NCI-H2171 treated with DMSO at 0.1 percent for 48 hours (cell line): ENCODE data around the gene KRT81.
"Not testable (repeated sequence)": the region's sequence is repeated elsewhere in the genome, so short reads cannot be mapped to it uniquely, and the experiment has no call there.

Experiments
- DNase-seq: peaks from one replicate; lab custom pipeline; 2025; lab: John Stamatoyannopoulos, UW

Gene KRT81

GRCh38 chr12:52296572-52297215 is 5.4 kb upstream of the KRT81 start:
- no peak for DNase-seq

- no peak for DNase-seq
These were observed 4.3 kb upstream of the KRT81 start for GRCh38 chr12:52295663-52296062.

GRCh38 chr12:52294803-52295202 is 3.5 kb upstream of the KRT81 start:
- no peak for DNase-seq

DNA sequence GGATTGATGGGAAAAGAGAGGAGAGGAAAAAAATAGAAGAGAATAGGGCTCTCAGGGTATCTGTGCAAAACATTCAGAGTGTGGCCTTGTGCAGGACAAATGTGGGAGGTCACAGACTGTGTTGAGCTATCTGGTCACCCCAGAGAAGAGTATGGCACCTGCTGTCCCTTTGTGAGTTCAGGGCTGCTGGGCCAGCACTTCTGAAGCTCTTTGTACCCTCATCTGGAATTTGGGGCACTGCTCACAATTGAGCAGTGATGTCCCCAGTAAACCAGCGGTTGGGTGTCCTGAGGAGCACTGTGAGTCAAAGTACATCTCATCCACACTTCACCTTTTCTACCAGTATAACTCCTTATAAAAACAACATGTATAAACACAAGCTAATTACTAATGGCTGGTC is 2.6 kb upstream of the KRT81 start:
- DNase-seq = no peak

DNA sequence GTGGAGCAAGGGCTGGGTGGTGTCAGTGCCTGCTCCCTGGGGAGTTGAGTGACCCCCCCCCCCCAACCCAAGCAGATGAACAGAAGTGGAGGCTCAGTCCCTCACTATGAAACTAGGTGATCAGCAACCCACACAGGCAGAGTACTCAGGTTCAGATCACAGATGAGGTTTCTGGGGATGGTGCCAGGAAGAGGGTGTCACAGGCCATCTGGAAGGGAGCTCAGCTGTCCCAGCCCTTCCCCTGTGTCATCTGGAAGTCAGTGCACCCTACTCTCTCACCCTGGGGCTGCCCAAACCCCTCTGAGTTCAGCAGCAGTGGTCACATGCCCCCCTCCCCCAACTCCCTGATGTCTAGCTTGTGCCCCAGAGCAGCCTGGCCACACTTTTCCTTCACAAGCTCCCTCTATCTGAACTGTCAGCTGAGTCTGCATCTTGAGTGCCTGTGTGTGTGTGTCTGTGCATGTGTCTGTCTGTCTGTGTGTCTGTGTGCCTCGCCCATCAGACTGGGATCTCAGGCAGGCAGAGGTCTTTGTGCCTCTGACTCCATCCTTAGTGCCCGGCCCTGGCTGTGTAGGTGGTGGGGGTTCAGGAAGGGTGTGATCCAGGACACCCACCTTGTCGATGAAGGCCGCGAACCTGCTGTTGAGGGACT is 725 bp downstream of the KRT81 start:
- peak; percentile 62 for DNase-seq

- DNase-seq = not testable (repeated sequence)
These were observed 3.2 kb downstream of the KRT81 start for GRCh38 chr12:52287816-52288805.

GRCh38 chr12:52286857-52287785 is 4.2 kb downstream of the KRT81 start:
- DNase-seq = not testable (repeated sequence)

- DNase-seq = no peak
These were observed 5.3 kb downstream of the KRT81 start for GRCh38 chr12:52285851-52286530.

- DNase-seq = no peak
These were observed 6.1 kb downstream of the KRT81 start for GRCh38 chr12:52285172-52285745.

DNA sequence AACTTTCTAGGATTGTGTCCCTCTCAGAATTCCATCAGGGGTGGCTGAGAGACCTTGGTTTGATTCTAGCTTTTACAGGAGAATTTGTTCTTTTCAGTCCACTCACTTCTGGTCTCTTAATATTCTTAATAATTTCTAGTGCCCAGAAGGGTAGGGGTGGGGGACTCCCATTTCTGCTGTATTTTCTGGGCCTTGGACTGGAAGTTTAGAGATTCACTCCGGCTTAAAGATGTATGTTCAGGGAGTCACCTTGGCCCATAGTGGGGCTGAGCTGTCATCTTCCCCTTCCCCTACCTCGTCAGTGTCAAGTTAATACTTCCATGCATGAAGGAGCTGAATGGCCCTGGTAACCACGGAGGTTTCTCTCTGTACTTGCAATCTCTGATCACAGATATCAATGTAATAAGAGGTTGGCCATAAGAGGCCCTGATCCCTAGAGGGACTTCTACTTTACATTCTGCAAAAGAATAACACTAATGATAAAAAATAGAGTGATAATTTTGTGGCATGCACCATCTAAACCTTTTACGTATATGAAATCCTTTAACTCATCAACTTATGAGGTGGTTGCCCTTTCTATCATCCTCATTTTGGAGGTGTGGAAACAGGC is 6.7 kb downstream of the KRT81 start:
- DNase-seq = no peak

DNA sequence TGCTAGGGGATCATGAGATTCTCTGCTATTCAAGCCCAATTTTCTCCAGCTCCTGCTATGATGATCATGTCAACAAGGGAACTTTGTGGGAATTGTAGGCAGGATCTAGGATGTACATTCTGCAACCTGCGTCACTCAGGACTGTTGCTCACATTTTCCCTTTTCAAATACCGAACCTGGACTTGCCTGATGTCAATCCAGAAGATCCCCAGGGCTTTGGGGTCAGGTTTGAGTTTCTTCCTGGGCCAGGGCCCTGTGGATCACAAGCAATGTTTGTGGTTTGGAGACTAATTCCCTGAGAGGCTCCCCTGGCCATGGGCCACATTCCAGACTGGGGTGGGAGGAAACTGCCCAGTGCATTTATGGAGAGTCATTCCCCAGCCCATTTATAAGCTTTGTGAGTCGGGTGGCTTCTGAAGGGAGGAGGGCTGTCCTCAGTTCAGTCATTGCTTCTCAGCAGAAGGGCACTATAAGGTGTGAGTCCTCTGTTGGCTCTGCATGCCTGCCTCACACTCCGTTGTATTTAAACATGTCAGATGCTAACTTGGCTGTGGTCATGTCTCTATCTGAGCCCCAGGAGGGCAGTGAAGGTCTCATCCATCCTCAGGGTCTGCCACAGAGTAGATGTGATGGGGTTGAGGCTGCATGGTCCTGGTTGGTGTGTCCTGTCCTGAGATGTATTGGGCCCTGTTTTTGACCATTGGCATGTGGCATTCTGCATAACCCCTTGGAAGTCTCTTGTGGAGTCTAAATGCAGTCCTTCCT is 10.4 kb downstream of the KRT81 start:
- DNase-seq = no peak

DNA sequence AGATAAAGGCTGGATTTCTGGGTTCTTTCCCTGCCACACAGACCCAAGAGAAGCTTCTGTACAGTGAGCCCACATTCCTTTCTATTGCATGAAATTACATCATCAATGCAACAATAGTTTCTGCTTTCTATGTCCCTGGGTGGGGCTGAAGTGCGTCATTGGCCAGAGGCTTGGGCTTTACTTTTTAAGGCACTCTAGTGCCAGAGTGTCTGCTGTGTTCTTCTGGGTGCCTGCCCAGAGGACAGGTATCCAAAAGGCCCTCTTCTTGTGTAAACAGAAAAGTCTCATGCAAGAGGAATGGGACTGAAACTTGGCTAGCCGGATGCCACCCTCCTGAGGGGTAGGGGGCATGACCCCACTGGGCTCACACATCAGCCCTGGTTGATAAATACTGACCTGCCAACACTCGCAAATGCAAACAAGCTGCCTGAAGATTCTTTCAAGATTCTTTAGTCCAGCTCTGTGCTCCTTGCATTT is 11.0 kb downstream of the KRT81 start:
- DNase-seq = no peak

- no peak for DNase-seq
These were observed 11.7 kb downstream of the KRT81 start for GRCh38 chr12:52279422-52280318.

DNA sequence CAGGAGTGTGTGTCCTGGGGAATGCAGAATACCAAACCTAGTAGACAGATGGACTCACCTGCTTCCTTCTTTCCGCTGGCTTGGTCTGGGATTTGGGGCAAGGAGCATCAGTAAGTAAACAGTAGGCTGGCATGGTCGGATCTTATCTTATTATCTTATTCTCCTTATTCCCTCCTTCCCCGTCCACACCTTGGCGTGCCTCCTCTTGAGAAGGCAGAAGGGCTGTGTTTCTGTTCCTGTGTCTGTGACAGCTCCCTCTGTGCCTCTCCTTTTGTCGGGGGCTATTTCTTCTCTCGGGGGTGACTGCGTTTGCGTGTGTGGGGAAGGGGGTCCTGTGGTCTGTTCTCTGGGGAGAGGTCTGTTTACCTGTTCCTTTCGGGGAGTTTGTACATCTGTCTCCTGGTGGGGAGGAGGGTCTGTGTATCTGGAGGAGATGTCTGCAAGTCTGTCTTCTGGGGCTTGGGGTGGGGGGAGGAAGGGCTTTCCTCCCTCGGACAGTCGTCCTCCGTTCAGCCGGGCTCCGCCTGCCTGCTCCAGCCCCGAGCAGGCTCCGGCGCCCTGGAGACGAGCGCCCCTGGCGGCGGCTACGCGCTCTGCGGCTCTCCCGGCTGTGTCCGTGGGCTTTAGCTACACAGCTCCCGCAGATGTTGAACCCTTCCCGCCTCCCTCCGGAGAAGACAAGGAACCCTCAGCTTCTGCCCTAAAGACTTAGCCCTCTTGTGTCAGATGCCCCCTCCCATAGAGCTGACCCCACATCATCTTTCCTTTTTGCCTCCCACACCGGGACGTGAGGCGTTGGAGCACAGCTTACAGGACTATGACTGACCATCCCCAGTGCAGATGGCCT is 12.5 kb downstream of the KRT81 start:
- DNase-seq = peak; percentile 56

DNA sequence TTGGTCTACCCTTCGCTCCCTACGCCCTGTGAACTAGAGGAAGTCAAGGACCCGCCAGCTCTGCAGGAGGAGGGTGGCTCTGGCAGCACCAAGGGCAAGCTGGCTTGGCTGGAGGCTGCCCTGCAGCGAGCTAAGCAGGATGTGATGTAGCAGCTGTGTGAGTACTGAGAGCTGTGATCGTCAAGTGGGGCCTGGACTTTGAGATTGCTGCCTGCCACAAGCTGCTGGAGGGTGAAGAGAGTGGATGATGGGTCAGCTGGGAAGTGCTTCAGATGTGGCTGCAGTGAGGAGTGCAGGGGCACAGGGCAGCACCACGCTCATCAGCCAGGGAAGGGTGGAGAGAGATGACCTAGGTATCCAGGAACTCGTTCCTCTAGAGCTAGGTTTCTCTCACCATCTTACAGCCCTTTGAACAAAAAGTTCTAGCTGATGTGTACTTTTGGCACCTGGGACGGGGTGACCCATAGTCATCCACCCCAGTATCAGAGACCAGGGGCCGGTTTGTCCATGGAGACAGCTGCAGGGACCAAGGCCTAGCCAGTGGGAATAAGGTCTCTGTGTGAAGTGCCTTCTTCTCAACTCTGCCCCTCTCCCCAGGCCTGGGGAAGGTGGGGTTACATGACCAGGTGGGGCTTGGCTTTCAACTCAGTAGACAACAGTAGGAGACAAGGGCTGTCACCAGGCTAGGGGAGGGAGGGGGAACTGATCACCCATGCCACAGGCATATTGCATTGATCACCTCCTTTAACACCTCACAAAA is 13.7 kb downstream of the KRT81 start:
- no peak for DNase-seq

DNA sequence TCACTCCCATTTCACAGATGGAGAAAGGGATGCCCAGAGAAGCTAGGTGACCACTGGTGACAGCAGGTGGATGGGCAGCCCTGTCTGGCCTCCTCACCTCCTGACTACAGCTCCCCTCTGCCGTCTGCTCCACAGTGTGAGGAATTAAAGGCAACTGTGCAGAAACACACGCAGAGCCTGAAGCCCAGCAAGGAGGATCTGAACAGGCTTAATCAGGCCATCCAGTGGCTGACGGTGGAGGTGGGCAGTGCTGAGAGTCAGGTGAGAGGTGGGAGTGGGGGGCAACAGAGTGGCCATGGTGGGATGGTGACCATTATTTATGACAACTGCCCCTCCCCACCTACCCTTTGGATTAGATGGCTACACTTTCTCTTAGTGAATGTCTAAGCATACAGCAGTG is 15.6 kb downstream of the KRT81 start:
- no peak for DNase-seq
